GM12878 (cell line): ENCODE data around the gene BANP. TPM values are rescaled to one million over a fixed set of nuclear protein-coding genes. Genes with fewer than 3 reads are reported as not detected.

Experiments
- ATAC-seq: fragments of 200-7000 bp; cut with Tn5 transposase; 3 replicates; pipeline ENCODE4 v1.9.1; 2020; ENCODE audit warnings: mild to moderate bottlenecking, moderate library complexity
- BruUV-seq: library from RNA; stranded (reverse); fragments of 400-500 nt; replicated peaks from 2 replicates; lab custom pipeline; 2021; lab: Mats Ljungman, UMichigan
- CTCF ChIA-PET: fragments of 300-600 bp; sonication (Branson Sonifier 250); formaldehyde crosslinking; extraction: SDS; loops from one replicate; lab custom pipeline; 2021; ENCODE audit warnings: inconsistent platforms; lab: Yijun Ruan, JAX
- POLR2A ChIA-PET: fragments of 350-600 bp; formaldehyde crosslinking; extraction: SDS; loops from one replicate; lab custom pipeline; 2021; ENCODE audit warnings: inconsistent platforms; lab: Charles Lee
- RAD21 ChIA-PET: fragments of 300-600 bp; sonication (Branson Sonifier 250); formaldehyde crosslinking; loops from one replicate; lab custom pipeline; 2023; ENCODE audit warnings: antibody characterized with exemption; ENCODE audit not compliant: unreplicated experiment; lab: Charles Lee
- SMC1A ChIA-PET: fragments of 300-600 bp; sonication (Branson Sonifier 250); formaldehyde crosslinking; loops from one replicate; lab custom pipeline; 2023; ENCODE audit not compliant: unreplicated experiment, uncharacterized antibody; lab: Charles Lee
- DNase-seq: peaks from one replicate; pipeline ENCODE4 v3.0.0-alpha.2; 2011; ENCODE audit warnings: low read depth, low spot score
- FAIRE-seq: peaks from 3 replicates; lab custom pipeline; 2011; peaks lifted over from hg19 to GRCh38; lab: Jason Lieb, UNC
- H2AFZ ChIP-seq: 2 replicates; pipeline ENCODE4 v1.6.0; 2011; ENCODE audit warnings: low read depth, low read length, control low read depth; ENCODE audit not compliant: control insufficient read depth
- H3K27ac ChIP-seq: 2 replicates; pipeline ENCODE4 v1.5.1; 2011; ENCODE audit warnings: control low read depth; ENCODE audit not compliant: control insufficient read depth, insufficient read depth
- H3K27me3 ChIP-seq, 2 experiments: replicated peaks in 1 of 2; 2 replicates each; pipeline versions ENCODE4 v1.6.0 to v1.6.1; 2011; ENCODE audit warnings: low read length in 1 of 2; ENCODE audit not compliant: control insufficient read depth in 2 of 2, insufficient read depth in 2 of 2
- H3K36me3 ChIP-seq, 2 experiments: 2 replicates each; pipeline ENCODE4 v1.5.1; 2011; ENCODE audit warnings: low read length in 1 of 2; ENCODE audit not compliant: control insufficient read depth in 2 of 2, insufficient read depth in 2 of 2
- H3K4me1 ChIP-seq: 2 replicates; pipeline ENCODE4 v1.6.1; 2011; ENCODE audit warnings: mild to moderate bottlenecking, low read length, moderate library complexity, mixed read lengths; ENCODE audit not compliant: control insufficient read depth, insufficient read depth
- H3K4me2 ChIP-seq: 2 replicates; pipeline ENCODE4 v1.6.0; 2011; ENCODE audit warnings: control low read depth; ENCODE audit not compliant: control insufficient read depth, insufficient read depth
- H3K4me3 ChIP-seq: fragments of 200-600 bp; sonication (generic); 2 replicates; pipeline ENCODE4 v1.5.1; 2016
- H3K79me2 ChIP-seq: 2 replicates; pipeline ENCODE4 v1.6.0; 2011; ENCODE audit warnings: low read length; ENCODE audit not compliant: control insufficient read depth, insufficient read depth
- H3K9ac ChIP-seq: 2 replicates; pipeline ENCODE4 v1.8.0; 2011; ENCODE audit warnings: low read length, control low read depth, mixed read lengths; ENCODE audit not compliant: control insufficient read depth, insufficient read depth
- H3K9me3 ChIP-seq: replicated peaks from 3 replicates; pipeline ENCODE4 v1.5.1; 2011; ENCODE audit warnings: mild to moderate bottlenecking, low read length; ENCODE audit not compliant: control insufficient read depth, insufficient read depth
- H4K20me1 ChIP-seq: 2 replicates; pipeline ENCODE4 v1.6.0; 2011; ENCODE audit not compliant: control insufficient read depth, insufficient read depth
- BCL11A ChIP-seq: IDR thresholded peaks from 2 replicates; pipeline ENCODE4 v1.6.1; 2011; ENCODE audit warnings: low read depth, low read length
- CHD4 ChIP-seq: fragments of 200-600 bp; sonication (generic); IDR thresholded peaks from 2 replicates; pipeline ENCODE4 v1.6.1; 2016; ENCODE audit warnings: mild to moderate bottlenecking
- E2F4 ChIP-seq: IDR thresholded peaks from 2 replicates; pipeline ENCODE4 v1.6.1; 2012; ENCODE audit warnings: low read depth, low read length, improper control_type of control experiment
- EED ChIP-seq: sonication (generic); IDR thresholded peaks from 2 replicates; pipeline ENCODE4 v1.6.1; 2016; ENCODE audit warnings: antibody characterized with exemption, low read depth
- NFYB ChIP-seq: IDR thresholded peaks from 2 replicates; pipeline ENCODE4 v1.6.1; 2011; ENCODE audit warnings: low read depth, mild to moderate bottlenecking, low read length, improper control_type of control experiment, moderate library complexity; ENCODE audit not compliant: insufficient read depth
- PML ChIP-seq: IDR thresholded peaks from 2 replicates; pipeline ENCODE4 v1.6.1; 2012; ENCODE audit warnings: low read length, inconsistent platforms
- STAT1 ChIP-seq: fragments of 450-650 bp; conservative IDR thresholded peaks from 2 replicates; pipeline ENCODE4 v1.6.1; 2014; ENCODE audit warnings: antibody characterized with exemption, mild to moderate bottlenecking
- TAF1 ChIP-seq: IDR thresholded peaks from 2 replicates; pipeline ENCODE4 v1.6.1; 2011; ENCODE audit warnings: mild to moderate bottlenecking, low read depth, low read length, borderline replicate concordance
- ZNF217 ChIP-seq: fragments of 450-650 bp; IDR thresholded peaks from 2 replicates; pipeline ENCODE4 v1.6.1; 2017; ENCODE audit warnings: antibody characterized with exemption, mild to moderate bottlenecking
- WGBS: methylation state at CpG from one replicate; pipeline ENCODE4 v1.1.6; 2016; ENCODE audit warnings: low lambda C conversion rate; ENCODE audit not compliant: insufficient replicate concordance, insufficient coverage; ENCODE audit errors: missing lambda C conversion rate; 5-methylcytosine and 5-hydroxymethylcytosine counted together
- in situ Hi-C: fragments of 300-500 bp; cut with MboI; formaldehyde crosslinking; loops from 9 replicates; pipeline ENCODE4 v1.14.3; 2018; ENCODE audit warnings: mixed read lengths
- intact Hi-C: fragments of 100-400 bp; cut with micrococcal nuclease; formaldehyde crosslinking; loops from one replicate; pipeline ENCODE4 v1.14.2; 2022; ENCODE audit not compliant: unreplicated experiment
- polyA plus RNA-seq, 11 experiments: library from polyadenylated mRNA; depleted of rRNA in 4 of 11; unstranded in 6 of 11; stranded (reverse) in 5 of 11; fragments of >200 nt; fragmentation: Nextera tagmentation in 4 of 11; fragmentation: Illumina TruSeq in 1 of 11; extraction: Ambion mirVana in 4 of 11; extraction: Trizol in 1 of 11; gene quantifications; 1 replicate in 1 of 11; 2 replicates in 10 of 11; pipeline versions ENCODE4 v1.2.1 to v1.2.3, GENCODE V29; 2011 to 2016; ENCODE audit warnings: inconsistent platforms in 2 of 11, missing spikeins in 2 of 11, low read depth in 1 of 11
- total RNA-seq, 4 experiments: library from RNA; depleted of rRNA in 3 of 4; stranded (reverse); fragments of >200 nt in 3 of 4; fragmentation: Illumina TruSeq in 1 of 4; extraction: Trizol in 1 of 4; gene quantifications; 2 replicates each; pipeline versions ENCODE4 v1.2.1 to v1.2.3, GENCODE V29; 2013 to 2021
- TF ChIP-seq, protein P1 (sequence below): fragments of 450-650 bp; formaldehyde crosslinking; IDR thresholded peaks from 2 replicates; pipeline ENCODE4 v1.4.0; 2020; ENCODE audit warnings: mild to moderate bottlenecking, moderate library complexity

BANP gene
- total and polyA plus RNA-seq, 10 of the 15 experiments (the other 5 are each of a cell fraction or from before 2014, with no cell fraction given), result 3.9 to 21.9 (median 12.2) TPM

- FAIRE-seq (no peak), ATAC-seq (no peak), DNase-seq (no peak)
- ChIA-PET SMC1A (no interaction called here), POLR2A (no interaction called here), CTCF (interaction anchor here (0.9 kb wide), 1 partner anchor 9 kb away, joined by 6 read pairs; no protein-coding TSS in a partner anchor), RAD21 (no interaction called here)
- Histone ChIP-seq H3K4me3 (no peak overlapping the region), H3K9me3 (peaks cover 1% of the 10 kb centered on the region; the same call in 1 of the 3 replicates), H3K4me1 (peaks cover 5% of the 10 kb centered on the region; the same call in 1 of the 2 replicates), H3K36me3 (peaks cover 0 to under 1% of the 10 kb centered on the region in 2 experiments; a peak in 1 of 4 replicates), H2AFZ (peak overlapping the region; percentile 54; the same call in 1 of the 2 replicates), H4K20me1 (no peaks in the 10 kb centered on the region; the same call in 1 of the 2 replicates), H3K9ac (no peak overlapping the region), H3K27ac (no peak overlapping the region), H3K27me3 (no peaks in the 10 kb centered on the region), H3K4me2 (no peak overlapping the region), H3K79me2 (peaks cover 15% of the 10 kb centered on the region)
- intact Hi-C loops, result no loop called here
- WGBS, result 84% methylated on average over 5 of the region's 5 CpGs
- in situ Hi-C loops, result loop anchor here (25.0 kb wide), 1 partner anchor 471 kb away; no protein-coding TSS in a partner anchor
- TF ChIP-seq EED (no peak), PML (no peak), E2F4 (no peak), BCL11A (no peak), TAF1 (no peak), CHD4 (no peak), ZNF217 (no peak), STAT1 (no peak), NFYB (no peak)
- TF ChIP-seq, protein P1, sequence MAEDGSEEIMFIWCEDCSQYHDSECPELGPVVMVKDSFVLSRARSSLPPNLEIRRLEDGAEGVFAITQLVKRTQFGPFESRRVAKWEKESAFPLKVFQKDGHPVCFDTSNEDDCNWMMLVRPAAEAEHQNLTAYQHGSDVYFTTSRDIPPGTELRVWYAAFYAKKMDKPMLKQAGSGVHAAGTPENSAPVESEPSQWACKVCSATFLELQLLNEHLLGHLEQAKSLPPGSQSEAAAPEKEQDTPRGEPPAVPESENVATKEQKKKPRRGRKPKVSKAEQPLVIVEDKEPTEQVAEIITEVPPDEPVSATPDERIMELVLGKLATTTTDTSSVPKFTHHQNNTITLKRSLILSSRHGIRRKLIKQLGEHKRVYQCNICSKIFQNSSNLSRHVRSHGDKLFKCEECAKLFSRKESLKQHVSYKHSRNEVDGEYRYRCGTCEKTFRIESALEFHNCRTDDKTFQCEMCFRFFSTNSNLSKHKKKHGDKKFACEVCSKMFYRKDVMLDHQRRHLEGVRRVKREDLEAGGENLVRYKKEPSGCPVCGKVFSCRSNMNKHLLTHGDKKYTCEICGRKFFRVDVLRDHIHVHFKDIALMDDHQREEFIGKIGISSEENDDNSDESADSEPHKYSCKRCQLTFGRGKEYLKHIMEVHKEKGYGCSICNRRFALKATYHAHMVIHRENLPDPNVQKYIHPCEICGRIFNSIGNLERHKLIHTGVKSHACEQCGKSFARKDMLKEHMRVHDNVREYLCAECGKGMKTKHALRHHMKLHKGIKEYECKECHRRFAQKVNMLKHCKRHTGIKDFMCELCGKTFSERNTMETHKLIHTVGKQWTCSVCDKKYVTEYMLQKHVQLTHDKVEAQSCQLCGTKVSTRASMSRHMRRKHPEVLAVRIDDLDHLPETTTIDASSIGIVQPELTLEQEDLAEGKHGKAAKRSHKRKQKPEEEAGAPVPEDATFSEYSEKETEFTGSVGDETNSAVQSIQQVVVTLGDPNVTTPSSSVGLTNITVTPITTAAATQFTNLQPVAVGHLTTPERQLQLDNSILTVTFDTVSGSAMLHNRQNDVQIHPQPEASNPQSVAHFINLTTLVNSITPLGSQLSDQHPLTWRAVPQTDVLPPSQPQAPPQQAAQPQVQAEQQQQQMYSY, result no peak
- BruUV-seq, result no TSS peak
These were observed 14.9 kb downstream of the BANP start for GRCh38 chr16:87966064-87966645.
